ENCODE measurements around the gene ITK.

DNA sequence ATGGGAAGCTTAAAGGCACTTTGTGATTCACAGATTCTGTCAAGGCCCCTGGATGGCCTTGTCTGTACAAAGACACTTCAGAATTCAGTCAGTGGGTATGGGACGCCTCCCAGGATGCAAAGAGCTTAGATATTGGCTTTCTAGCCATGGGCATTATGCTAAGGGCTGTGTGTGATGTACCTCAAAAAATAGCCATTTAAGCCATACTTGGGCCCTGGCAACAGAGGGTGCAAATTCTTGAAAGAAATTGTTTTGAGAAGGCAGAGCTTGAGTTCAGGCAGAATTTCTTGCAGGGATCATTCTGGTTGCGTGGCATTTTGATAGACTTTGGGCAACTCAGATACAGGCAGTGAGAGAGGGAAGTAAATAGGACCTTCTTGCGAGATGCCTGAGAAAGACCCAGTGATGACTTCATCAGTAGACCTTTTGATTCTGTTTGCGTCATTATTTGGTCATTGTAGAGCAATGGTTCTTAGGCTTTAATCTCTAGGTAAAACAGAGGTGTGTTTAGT, 89.2 kb downstream of the ITK start:
- no peak for TF ChIP-seq ELF4 (IDR thresholded peaks at IDR 0.05)
- no peak for TF ChIP-seq NFRKB (IDR thresholded peaks at IDR 0.05)
- TF ChIP-seq, protein P1, sequence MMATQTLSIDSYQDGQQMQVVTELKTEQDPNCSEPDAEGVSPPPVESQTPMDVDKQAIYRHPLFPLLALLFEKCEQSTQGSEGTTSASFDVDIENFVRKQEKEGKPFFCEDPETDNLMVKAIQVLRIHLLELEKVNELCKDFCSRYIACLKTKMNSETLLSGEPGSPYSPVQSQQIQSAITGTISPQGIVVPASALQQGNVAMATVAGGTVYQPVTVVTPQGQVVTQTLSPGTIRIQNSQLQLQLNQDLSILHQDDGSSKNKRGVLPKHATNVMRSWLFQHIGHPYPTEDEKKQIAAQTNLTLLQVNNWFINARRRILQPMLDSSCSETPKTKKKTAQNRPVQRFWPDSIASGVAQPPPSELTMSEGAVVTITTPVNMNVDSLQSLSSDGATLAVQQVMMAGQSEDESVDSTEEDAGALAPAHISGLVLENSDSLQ (IDR thresholded peaks at IDR 0.05) = no peak
- no peak for TF ChIP-seq SUZ12 (IDR thresholded peaks at IDR 0.05)
- TF ChIP-seq BHLHE40 (IDR thresholded peaks at IDR 0.05; ENCODE audit: borderline replicate concordance) = no peak
- TF ChIP-seq FOXM1 (IDR thresholded peaks at IDR 0.05; ENCODE audit: borderline replicate concordance) = no peak
- no peak for TF ChIP-seq SP1 (IDR thresholded peaks at IDR 0.05)
- no peak for TF ChIP-seq FOXK2 (IDR thresholded peaks at IDR 0.05)
- TF ChIP-seq TARDBP (IDR thresholded peaks at IDR 0.05) = no peak
- TF ChIP-seq ZNF384 (IDR thresholded peaks at IDR 0.05) = no peak
- TF ChIP-seq L3MBTL2 (conservative IDR thresholded peaks at IDR 0.05) = no peak

All from HEK293T (cell line).